DND-41 (cell line): ENCODE data around the gene GIT1.

Experiments used
- CTCF ChIP-seq: IDR thresholded peaks from 2 replicates; pipeline ENCODE4 v1.5.1; 2012; ENCODE audit warnings: borderline replicate concordance, low read length, moderate library complexity, mild to moderate bottlenecking; ENCODE audit not compliant: poor library complexity, severe bottlenecking; ENCODE audit errors: extremely low read depth
- EZH2 ChIP-seq: IDR thresholded peaks from 3 replicates; pipeline ENCODE4 v1.6.1; 2012; ENCODE audit warnings: borderline replicate concordance, low read depth, mild to moderate bottlenecking, moderate library complexity, low read length, inconsistent platforms; ENCODE audit not compliant: severe bottlenecking

- no peak for TF ChIP-seq CTCF
- peak; percentile 37 for TF ChIP-seq EZH2
Observed at GRCh38 chr17:29566473-29567303, 22.8 kb downstream of the GIT1 start, which contains the start of gene ABHD15.
